Mucosa of descending colon (tissue), 3 donors: ENCODE measurements around the gene KIAA0586. TPM values are rescaled to one million over a fixed set of nuclear protein-coding genes. Genes with fewer than 3 reads are reported as not detected.
"Not testable (repeated sequence)": the region's sequence is repeated elsewhere in the genome, so short reads cannot be mapped to it uniquely, and the experiment has no call there.

ENCODE experiments used
- ATAC-seq: fragments of 200-7000 bp; cut with Tn5 transposase; one replicate; pipeline ENCODE4 v1.9.1; 2020; ENCODE audit warnings: mild to moderate bottlenecking, moderate library complexity
- DNase-seq, 3 donors: peaks; one replicate each; pipeline ENCODE4 v3.0.0-alpha.2; 2020
- H3K36me3 ChIP-seq: fragments of 200-600 bp; one replicate; pipeline ENCODE4 v1.8.0; 2021; ENCODE audit warnings: low read depth, mild to moderate bottlenecking
- H3K4me1 ChIP-seq: fragments of 200-600 bp; one replicate; pipeline ENCODE4 v1.8.0; 2021; ENCODE audit warnings: low read depth, mild to moderate bottlenecking
- H3K4me3 ChIP-seq: fragments of 200-600 bp; one replicate; pipeline ENCODE4 v1.8.0; 2021; ENCODE audit warnings: mild to moderate bottlenecking
- H3K9me3 ChIP-seq: fragments of 200-600 bp; one replicate; pipeline ENCODE4 v1.8.0; 2021; ENCODE audit warnings: mild to moderate bottlenecking
- CTCF ChIP-seq: fragments of 200-600 bp; IDR thresholded peaks from one replicate; pipeline ENCODE4 v1.8.0; 2022; ENCODE audit warnings: antibody characterized with exemption, mild to moderate bottlenecking
- intact Hi-C, 2 donors: fragments of 100-400 bp; cut with DNase I in 1 of 2; cut with micrococcal nuclease in 1 of 2; formaldehyde crosslinking; loops; one replicate each; pipeline versions ENCODE4 v1.11.0 to v1.11.1; 2022; cut with DNase I, micrococcal nuclease
- total RNA-seq, 3 donors: library from RNA; stranded (reverse); fragmentation: NEBNext Ultra II Directional in 2 of 3; extraction: Animal tissue kit (Norgen Biotek cat#: 25700) in 2 of 3; gene quantifications; one replicate each; pipeline versions ENCODE4 v1.2.1 to v1.2.4, GENCODE V29; 2021 to 2023
- donor health status: DM: no; HTN: no; CAD: no; lungs with moderate emphysema.
- donor health status: DM: no; HTN: no; CAD: no.
- donor health status: DM: no; HTN: yes; CAD: no.

Gene KIAA0586
- total RNA-seq, 3 donors from 2014 or later: 15.1 to 17.4 (median 17.4) TPM

- Histone ChIP-seq H3K4me3 (no peak overlapping the region), H3K36me3 (no peaks in the 10 kb centered on the region), H3K9me3 (no peaks in the 10 kb centered on the region), H3K4me1 (no peaks in the 10 kb centered on the region)
- intact Hi-C loops: no loop called here
- DNase-seq (no peak), ATAC-seq (no peak)
- no peak for TF ChIP-seq CTCF
Measured at GRCh38 chr14:58415636-58416547, 11.6 kb upstream of the KIAA0586 start.

DNA sequence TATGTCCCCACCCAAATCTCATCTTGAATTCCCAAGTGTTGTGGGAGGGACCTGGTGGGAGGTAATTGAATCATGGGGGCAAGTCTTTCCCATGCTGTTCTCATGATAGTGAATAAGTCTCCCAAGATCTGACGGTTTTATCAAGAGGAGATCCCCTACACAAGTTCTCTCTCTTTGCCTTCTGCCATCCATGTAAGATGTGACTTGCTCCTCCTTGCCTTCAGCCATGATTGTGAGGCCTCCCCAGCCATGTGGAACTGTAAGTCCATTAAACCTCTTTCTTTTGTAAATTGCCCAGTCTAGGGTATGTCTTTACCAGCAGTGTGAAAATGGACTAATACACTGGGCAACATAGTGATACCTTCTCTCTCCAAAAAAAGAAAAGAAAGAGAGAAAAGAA is 10.6 kb upstream of the KIAA0586 start:
- H3K4me3 ChIP-seq, H3K4me1 ChIP-seq, DNase-seq, H3K36me3 ChIP-seq, H3K9me3 ChIP-seq, ATAC-seq, intact Hi-C loops: not testable (repeated sequence)

GRCh38 chr14:58426670-58427280 is 744 bp upstream of the KIAA0586 start:
- intact Hi-C loops: no loop called here
- TF ChIP-seq CTCF: no peak
- Histone ChIP-seq H3K4me1 (peaks cover 17% of the 10 kb centered on the region), H3K36me3 (no peaks in the 10 kb centered on the region), H3K9me3 (no peaks in the 10 kb centered on the region), H3K4me3 (peak overlapping the region; percentile 84)
- peak; percentile 71 to 77 (median 74) for DNase-seq
- ATAC-seq: peak; percentile 71

GRCh38 chr14:58428118-58428683 is 682 bp downstream of the KIAA0586 start:
- ATAC-seq: no peak
- TF ChIP-seq CTCF: no peak
- intact Hi-C loops: no loop called here
- peak overlapping the region; percentile 84 for H3K4me3 ChIP-seq
- H3K9me3 ChIP-seq: no peaks in the 10 kb centered on the region
- H3K36me3 ChIP-seq: no peaks in the 10 kb centered on the region
- DNase-seq: peak in 1 of 3 donors; percentile 22
- peaks cover 17% of the 10 kb centered on the region for H3K4me1 ChIP-seq

- peaks cover 17% of the 10 kb centered on the region for H3K4me1 ChIP-seq
- DNase-seq (no peak), ATAC-seq (no peak)
- intact Hi-C loops: no loop called here
- no peaks in the 10 kb centered on the region for H3K9me3 ChIP-seq
- no peaks in the 10 kb centered on the region for H3K36me3 ChIP-seq
- no peak for TF ChIP-seq CTCF
- no peak overlapping the region for H3K4me3 ChIP-seq
Measured at GRCh38 chr14:58430156-58430555, 2.6 kb downstream of the KIAA0586 start.

GRCh38 chr14:58439476-58439875 is 12.0 kb downstream of the KIAA0586 start:
- H3K36me3 ChIP-seq: no peaks in the 10 kb centered on the region
- DNase-seq: no peak
- intact Hi-C loops: no loop called here
- no peak overlapping the region for H3K4me3 ChIP-seq
- H3K9me3 ChIP-seq: no peaks in the 10 kb centered on the region
- no peak for TF ChIP-seq CTCF
- H3K4me1 ChIP-seq: no peaks in the 10 kb centered on the region
- no peak for ATAC-seq
